DOHH2 (cell line): Measurements from ENCODE around the gene WNT7A.

ENCODE experiments used
- CTCF ChIP-seq: fragments of 200-600 bp; sonication (generic); IDR thresholded peaks from one replicate; pipeline ENCODE4 v1.5.1; 2014; ENCODE audit warnings: antibody characterized with exemption, mild to moderate bottlenecking, low read depth, low read length; ENCODE audit not compliant: poor library complexity, severe bottlenecking
- EZH2phosphoT487 ChIP-seq: fragments of 200-600 bp; sonication (generic); IDR thresholded peaks from 2 replicates; pipeline ENCODE4 v1.6.1; 2017; ENCODE audit warnings: borderline replicate concordance, mild to moderate bottlenecking, antibody characterized with exemption, low read length, moderate library complexity, mixed read lengths

- no peak for TF ChIP-seq CTCF
- TF ChIP-seq EZH2phosphoT487 = no peak
Measured at GRCh38 chr3:13874891-13875290, 5.0 kb downstream of the WNT7A start.
